K562 (cell line): ENCODE measurements around the gene GNAT2. TPM values are rescaled to one million over a fixed set of nuclear protein-coding genes. Genes with fewer than 3 reads are reported as not detected.

ENCODE experiments used
- ATF4 ChIP-seq: fragments of 450-650 bp; formaldehyde crosslinking; IDR thresholded peaks from 2 replicates; pipeline ENCODE4 v1.4.0; 2022; ENCODE audit warnings: mild to moderate bottlenecking, moderate library complexity
- CHD4 ChIP-seq: fragments of 200-600 bp; sonication (generic); IDR thresholded peaks from 3 replicates; pipeline ENCODE4 v1.6.1; 2012; ENCODE audit warnings: low read depth, mild to moderate bottlenecking, mixed read lengths, low read length, inconsistent platforms; ENCODE audit not compliant: insufficient read depth, insufficient replicate concordance, poor library complexity, severe bottlenecking
- ETV1 ChIP-seq: fragments of 450-650 bp; conservative IDR thresholded peaks from 2 replicates; pipeline ENCODE4 v1.6.1; 2016; ENCODE audit warnings: missing genetic modification characterization, control low read depth, low read depth, missing compliant biosample characterization
- HDAC2 ChIP-seq: fragments of 450-650 bp; IDR thresholded peaks from 2 replicates; pipeline ENCODE4 v1.6.1; 2016; ENCODE audit warnings: mild to moderate bottlenecking
- MXD1 ChIP-seq: fragments of 250-450 bp; sonication (Bioruptor Pico); IDR thresholded peaks from 2 replicates; pipeline ENCODE4 v1.8.0; 2021; ENCODE audit warnings: borderline replicate concordance, mild to moderate bottlenecking, moderate library complexity; ENCODE audit not compliant: poor library complexity, severe bottlenecking
- PHF8 ChIP-seq: fragments of 200-600 bp; sonication (generic); IDR thresholded peaks from 2 replicates; pipeline ENCODE4 v1.6.1; 2012; ENCODE audit warnings: mixed run types, mild to moderate bottlenecking, inconsistent platforms, low read length, moderate library complexity, borderline replicate concordance
- PTTG1 ChIP-seq: fragments of 450-650 bp; IDR thresholded peaks from 2 replicates; pipeline ENCODE4 v1.6.1; 2016; ENCODE audit warnings: low read depth, mild to moderate bottlenecking, missing genetic modification characterization, missing compliant biosample characterization
- SMAD3 ChIP-seq: fragments of 450-650 bp; formaldehyde crosslinking; conservative IDR thresholded peaks from 2 replicates; pipeline ENCODE4 v1.4.0; 2020; ENCODE audit warnings: mild to moderate bottlenecking
- TSC22D4 ChIP-seq: fragments of 450-650 bp; IDR thresholded peaks from 2 replicates; pipeline ENCODE4 v1.6.1; 2016; ENCODE audit warnings: missing genetic modification characterization, missing biosample characterization, control low read depth
- ZBTB11 ChIP-seq, 3 experiments: fragments of 200-800 bp in 1 of 3; fragments of 250-450 bp in 1 of 3; fragments of 450-650 bp in 1 of 3; sonication (Bioruptor Pico) in 1 of 3; sonication (Bioruptor generic) in 1 of 3; formaldehyde crosslinking in 1 of 3; IDR thresholded peaks; 2 replicates each; pipeline versions ENCODE4 v1.6.1 to v1.8.0; 2016 to 2022; ENCODE audit warnings: mild to moderate bottlenecking in 2 of 3, missing genetic modification characterization in 2 of 3, missing compliant biosample characterization in 1 of 3, moderate library complexity in 1 of 3
- ZFP1 ChIP-seq: fragments of 450-650 bp; formaldehyde crosslinking; IDR thresholded peaks from 2 replicates; pipeline ENCODE4 v1.4.0; 2020; ENCODE audit warnings: mild to moderate bottlenecking, mixed read lengths
- polyA plus RNA-seq, 8 experiments: library from polyadenylated mRNA; depleted of rRNA in 4 of 8; stranded (reverse) in 5 of 8; unstranded in 3 of 8; fragments of >200 nt; fragmentation: Nextera tagmentation in 2 of 8; fragmentation: Illumina TruSeq in 1 of 8; extraction: Ambion mirVana in 2 of 8; extraction: Trizol in 1 of 8; gene quantifications; 2 replicates each; pipeline versions ENCODE4 v1.2.1 to v1.2.3, GENCODE V29; 2011 to 2014; ENCODE audit warnings: inconsistent platforms in 1 of 8, missing spikeins in 1 of 8
- total RNA-seq, 7 experiments: library from RNA; depleted of rRNA in 6 of 7; stranded (reverse); fragments of >200 nt in 6 of 7; fragmentation: Illumina TruSeq in 2 of 7; extraction: Trizol in 2 of 7; gene quantifications; 2 replicates each; pipeline versions ENCODE4 v1.2.1 to v1.2.3, GENCODE V29; 2011 to 2021; ENCODE audit warnings: low replicate concordance in 1 of 7
- TF ChIP-seq, protein P1 (sequence below): fragments of 450-650 bp; conservative IDR thresholded peaks from 2 replicates; pipeline ENCODE4 v1.6.1; 2016; ENCODE audit warnings: missing genetic modification characterization, low read depth, mild to moderate bottlenecking, missing compliant biosample characterization, moderate library complexity
- TF ChIP-seq, protein P2 (sequence below): IDR thresholded peaks from 2 replicates; pipeline ENCODE4 v1.6.1; 2016; ENCODE audit warnings: missing genetic modification characterization, missing compliant biosample characterization

Gene GNAT2
- total and polyA plus RNA-seq, 9 of the 15 experiments (the other 6 are each of a cell fraction or from before 2014, with no cell fraction given): 0.06 to 0.52 (median 0.24) TPM; not detected in 1

- TF ChIP-seq, protein P1, sequence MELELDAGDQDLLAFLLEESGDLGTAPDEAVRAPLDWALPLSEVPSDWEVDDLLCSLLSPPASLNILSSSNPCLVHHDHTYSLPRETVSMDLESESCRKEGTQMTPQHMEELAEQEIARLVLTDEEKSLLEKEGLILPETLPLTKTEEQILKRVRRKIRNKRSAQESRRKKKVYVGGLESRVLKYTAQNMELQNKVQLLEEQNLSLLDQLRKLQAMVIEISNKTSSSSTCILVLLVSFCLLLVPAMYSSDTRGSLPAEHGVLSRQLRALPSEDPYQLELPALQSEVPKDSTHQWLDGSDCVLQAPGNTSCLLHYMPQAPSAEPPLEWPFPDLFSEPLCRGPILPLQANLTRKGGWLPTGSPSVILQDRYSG: no peak
- TF ChIP-seq ETV1 (peak; percentile 93), HDAC2 (peak; percentile 86), MXD1 (CRISPR knock-in tag) (no peak), PHF8 (peak; percentile 84), SMAD3 (CRISPR knock-in tag) (no peak), CHD4 (no peak), PTTG1 (tag) (no peak), ZFP1 (no peak), TSC22D4 (tag) (no peak), ATF4 (CRISPR knock-in tag) (no peak), ZBTB11 (CRISPR knock-in tag; IDR thresholded peaks at IDR 0.05) (peak in 1 of 3 experiments; percentile 76; a peak in 2 of 6 replicates)
- TF ChIP-seq, protein P2, sequence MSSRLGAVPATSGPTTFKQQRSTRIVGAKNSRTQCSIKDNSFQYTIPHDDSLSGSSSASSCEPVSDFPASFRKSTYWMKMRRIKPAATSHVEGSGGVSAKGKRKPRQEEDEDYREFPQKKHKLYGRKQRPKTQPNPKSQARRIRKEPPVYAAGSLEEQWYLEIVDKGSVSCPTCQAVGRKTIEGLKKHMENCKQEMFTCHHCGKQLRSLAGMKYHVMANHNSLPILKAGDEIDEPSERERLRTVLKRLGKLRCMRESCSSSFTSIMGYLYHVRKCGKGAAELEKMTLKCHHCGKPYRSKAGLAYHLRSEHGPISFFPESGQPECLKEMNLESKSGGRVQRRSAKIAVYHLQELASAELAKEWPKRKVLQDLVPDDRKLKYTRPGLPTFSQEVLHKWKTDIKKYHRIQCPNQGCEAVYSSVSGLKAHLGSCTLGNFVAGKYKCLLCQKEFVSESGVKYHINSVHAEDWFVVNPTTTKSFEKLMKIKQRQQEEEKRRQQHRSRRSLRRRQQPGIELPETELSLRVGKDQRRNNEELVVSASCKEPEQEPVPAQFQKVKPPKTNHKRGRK (tag): no peak
Observed at GRCh38 chr1:109655615-109656519, 36.5 kb upstream of the GNAT2 start, which contains the start of gene GSTM4 (continued).
